Neural progenitor cell (in vitro differentiated cells): Measurements from ENCODE around the gene EME2.

Experiments used
- EZH2 ChIP-seq: fragments of 200-600 bp; sonication (generic); IDR thresholded peaks from 2 replicates; pipeline ENCODE4 v1.6.1; 2017; ENCODE audit warnings: antibody characterized with exemption, mild to moderate bottlenecking, moderate library complexity
- EZH2phosphoT487 ChIP-seq: fragments of 200-600 bp; sonication (generic); IDR thresholded peaks from 2 replicates; pipeline ENCODE4 v1.6.1; 2017; ENCODE audit warnings: antibody characterized with exemption
- TF ChIP-seq, protein P1 (sequence below): fragments of 200-600 bp; sonication (generic); IDR thresholded peaks from 2 replicates; pipeline ENCODE4 v1.5.1; 2017; ENCODE audit warnings: antibody characterized with exemption, mild to moderate bottlenecking

DNA sequence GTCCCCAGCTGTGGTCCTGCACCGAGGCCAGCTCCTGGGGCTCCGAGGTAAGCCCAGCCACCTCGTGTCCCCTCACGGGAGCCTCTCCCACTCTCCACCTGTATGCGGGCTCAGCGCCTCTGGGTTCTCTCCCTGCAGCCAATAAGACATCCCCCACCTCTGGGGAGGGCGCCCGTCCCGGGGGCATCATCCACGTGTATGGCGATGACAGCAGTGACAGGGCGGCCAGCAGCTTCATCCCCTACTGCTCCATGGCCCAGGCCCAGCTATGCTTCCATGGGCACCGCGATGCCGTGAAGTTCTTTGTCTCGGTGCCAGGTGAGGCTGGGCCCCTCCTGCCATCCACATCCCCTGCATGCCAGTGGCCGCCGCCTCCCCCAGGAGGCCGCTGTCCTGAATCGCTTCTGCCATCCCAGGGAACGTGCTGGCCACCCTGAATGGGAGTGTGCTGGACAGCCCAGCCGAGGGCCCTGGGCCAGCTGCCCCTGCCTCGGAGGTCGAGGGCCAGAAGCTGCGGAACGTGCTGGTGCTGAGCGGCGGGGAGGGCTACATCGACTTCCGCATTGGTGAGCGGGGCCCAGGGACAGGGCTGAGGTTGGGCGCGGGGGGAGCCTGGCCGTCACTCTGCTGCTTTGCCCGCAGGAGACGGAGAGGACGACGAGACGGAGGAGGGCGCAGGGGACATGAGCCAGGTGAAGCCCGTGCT lies 4.4 kb upstream of the EME2 start:
- TF ChIP-seq, protein P1, sequence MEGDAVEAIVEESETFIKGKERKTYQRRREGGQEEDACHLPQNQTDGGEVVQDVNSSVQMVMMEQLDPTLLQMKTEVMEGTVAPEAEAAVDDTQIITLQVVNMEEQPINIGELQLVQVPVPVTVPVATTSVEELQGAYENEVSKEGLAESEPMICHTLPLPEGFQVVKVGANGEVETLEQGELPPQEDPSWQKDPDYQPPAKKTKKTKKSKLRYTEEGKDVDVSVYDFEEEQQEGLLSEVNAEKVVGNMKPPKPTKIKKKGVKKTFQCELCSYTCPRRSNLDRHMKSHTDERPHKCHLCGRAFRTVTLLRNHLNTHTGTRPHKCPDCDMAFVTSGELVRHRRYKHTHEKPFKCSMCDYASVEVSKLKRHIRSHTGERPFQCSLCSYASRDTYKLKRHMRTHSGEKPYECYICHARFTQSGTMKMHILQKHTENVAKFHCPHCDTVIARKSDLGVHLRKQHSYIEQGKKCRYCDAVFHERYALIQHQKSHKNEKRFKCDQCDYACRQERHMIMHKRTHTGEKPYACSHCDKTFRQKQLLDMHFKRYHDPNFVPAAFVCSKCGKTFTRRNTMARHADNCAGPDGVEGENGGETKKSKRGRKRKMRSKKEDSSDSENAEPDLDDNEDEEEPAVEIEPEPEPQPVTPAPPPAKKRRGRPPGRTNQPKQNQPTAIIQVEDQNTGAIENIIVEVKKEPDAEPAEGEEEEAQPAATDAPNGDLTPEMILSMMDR = no peak
- TF ChIP-seq EZH2 (no peak), EZH2phosphoT487 (no peak)
